Caki2 (cell line): Measurements from ENCODE around the gene PARD3. TPM values are rescaled to one million over a fixed set of nuclear protein-coding genes. Genes with fewer than 3 reads are reported as not detected.

ENCODE experiments used
- DNase-seq: peaks from one replicate; pipeline ENCODE4 v3.0.0-alpha.2; 2015; ENCODE audit warnings: low read depth
- in situ Hi-C: cut with HindIII; loops from 2 replicates; pipeline ENCODE4 v1.10.0; 2016; ENCODE audit warnings: low sequenced_read_pairs, low pct_unique_long_range_greater_than_20kb, mixed read lengths
- total RNA-seq: library from RNA; depleted of rRNA; stranded (reverse); fragments of >200 nt; shearing (Covaris generic); gene quantifications from 2 replicates; pipeline ENCODE4 v1.2.3, GENCODE V29; 2014; ENCODE audit warnings: low replicate concordance

PARD3 gene
- total RNA-seq, 1 experiment from 2014 or later: 237 TPM

- in situ Hi-C loops: no loop called here
- DNase-seq: no peak
Measured at GRCh38 chr10:34193931-34194626, 621.0 kb downstream of the PARD3 start.

- in situ Hi-C loops: no loop called here
- no peak for DNase-seq
Measured at GRCh38 chr10:34192646-34193045, 622.5 kb downstream of the PARD3 start.

- in situ Hi-C loops: no loop called here
- no peak for DNase-seq
Measured at GRCh38 chr10:34191406-34191805, 623.7 kb downstream of the PARD3 start.

- in situ Hi-C loops: no loop called here
- no peak for DNase-seq
Measured at GRCh38 chr10:34190580-34190979, 624.5 kb downstream of the PARD3 start.

- in situ Hi-C loops: no loop called here
- DNase-seq: no peak
Measured at GRCh38 chr10:34189830-34190229, 625.3 kb downstream of the PARD3 start.

GRCh38 chr10:34188221-34188620 is 626.9 kb downstream of the PARD3 start:
- DNase-seq: no peak
- in situ Hi-C loops: no loop called here

GRCh38 chr10:34187201-34187600 is 627.9 kb downstream of the PARD3 start:
- in situ Hi-C loops: no loop called here
- DNase-seq: no peak

GRCh38 chr10:34186745-34187144 is 628.4 kb downstream of the PARD3 start:
- in situ Hi-C loops: no loop called here
- no peak for DNase-seq

GRCh38 chr10:34185998-34186397 is 629.1 kb downstream of the PARD3 start:
- in situ Hi-C loops: no loop called here
- no peak for DNase-seq

- in situ Hi-C loops: no loop called here
- no peak for DNase-seq
Measured at GRCh38 chr10:34184939-34185386, 630.1 kb downstream of the PARD3 start.

GRCh38 chr10:34184397-34184796 is 630.7 kb downstream of the PARD3 start:
- no peak for DNase-seq
- in situ Hi-C loops: no loop called here

- DNase-seq: no peak
- in situ Hi-C loops: no loop called here
Measured at GRCh38 chr10:34183016-34183796, 631.9 kb downstream of the PARD3 start.

GRCh38 chr10:34181553-34182300 is 633.4 kb downstream of the PARD3 start:
- no peak for DNase-seq
- in situ Hi-C loops: no loop called here

- no peak for DNase-seq
- in situ Hi-C loops: no loop called here
Measured at GRCh38 chr10:34180749-34181148, 634.3 kb downstream of the PARD3 start.

- in situ Hi-C loops: no loop called here
- DNase-seq: no peak
Measured at GRCh38 chr10:34179280-34179679, 635.8 kb downstream of the PARD3 start.

GRCh38 chr10:34178756-34179155 is 636.3 kb downstream of the PARD3 start:
- peak; percentile 22 for DNase-seq
- in situ Hi-C loops: no loop called here

GRCh38 chr10:34178196-34178595 is 636.9 kb downstream of the PARD3 start:
- no peak for DNase-seq
- in situ Hi-C loops: no loop called here

- in situ Hi-C loops: no loop called here
- DNase-seq: no peak
Measured at GRCh38 chr10:34177445-34177844, 637.7 kb downstream of the PARD3 start.

GRCh38 chr10:34176351-34176750 is 638.7 kb downstream of the PARD3 start:
- no peak for DNase-seq
- in situ Hi-C loops: no loop called here
